Activated CD4-positive, CD25-positive, alpha-beta regulatory T cell treated with anti-CD3 and anti-CD28 coated beads, Interleukin-2, amount 50 U/mL, for 16 hours (primary cell): Measurements from ENCODE around the gene MLKL.

Experiments
- DNase-seq: peaks from one replicate; pipeline ENCODE4 v3.0.0-alpha.2; 2020; ENCODE audit warnings: low read depth, low spot score

The MLKL gene

DNA sequence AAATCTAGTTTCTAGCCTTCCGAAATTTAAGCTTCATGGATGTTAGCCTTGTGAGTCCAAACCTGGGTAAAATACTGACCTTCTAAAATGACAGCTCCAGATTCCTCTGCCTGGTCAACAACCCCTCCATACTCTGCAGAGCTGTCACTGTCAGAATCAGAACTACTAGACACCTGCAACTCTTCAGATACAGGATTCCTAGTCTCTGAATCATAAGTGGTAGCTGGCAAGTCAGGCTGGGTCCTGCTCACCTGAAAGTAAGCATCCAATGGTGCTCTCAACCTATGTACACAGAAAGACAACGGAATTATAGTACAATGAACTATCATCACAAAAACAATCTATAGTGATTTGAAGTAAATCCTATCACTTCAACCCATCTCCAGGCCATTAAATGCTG lies 48.8 kb downstream of the MLKL start:
- no peak for DNase-seq

DNA sequence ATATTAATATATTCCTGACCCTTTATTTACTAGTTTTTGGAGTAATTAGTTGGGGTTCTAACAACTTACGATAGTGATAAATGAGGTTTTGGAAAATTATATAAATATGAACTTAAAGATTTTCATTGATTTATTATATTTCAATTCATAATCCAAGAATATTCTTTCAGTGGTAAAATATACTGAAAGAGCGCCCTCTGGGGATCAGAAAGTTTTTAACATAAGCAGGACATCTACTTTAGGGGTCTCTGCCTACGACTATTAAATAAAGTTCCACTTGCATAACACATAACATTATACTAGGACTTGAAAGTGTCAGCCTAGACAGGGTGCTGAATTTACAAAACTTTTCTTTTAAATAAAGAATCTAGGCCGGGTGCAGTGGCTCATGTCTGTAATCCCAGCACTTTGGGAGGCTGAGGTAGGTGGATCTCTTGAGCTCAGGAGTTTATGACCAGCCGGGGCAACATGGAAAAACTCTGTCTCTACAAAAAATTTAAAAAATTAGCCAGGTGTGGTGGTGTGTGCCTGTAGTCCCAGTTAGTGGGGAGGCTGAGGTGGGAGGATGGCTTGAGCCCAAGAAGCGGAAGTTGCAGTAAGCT lies 49.6 kb downstream of the MLKL start:
- DNase-seq: no peak

DNA sequence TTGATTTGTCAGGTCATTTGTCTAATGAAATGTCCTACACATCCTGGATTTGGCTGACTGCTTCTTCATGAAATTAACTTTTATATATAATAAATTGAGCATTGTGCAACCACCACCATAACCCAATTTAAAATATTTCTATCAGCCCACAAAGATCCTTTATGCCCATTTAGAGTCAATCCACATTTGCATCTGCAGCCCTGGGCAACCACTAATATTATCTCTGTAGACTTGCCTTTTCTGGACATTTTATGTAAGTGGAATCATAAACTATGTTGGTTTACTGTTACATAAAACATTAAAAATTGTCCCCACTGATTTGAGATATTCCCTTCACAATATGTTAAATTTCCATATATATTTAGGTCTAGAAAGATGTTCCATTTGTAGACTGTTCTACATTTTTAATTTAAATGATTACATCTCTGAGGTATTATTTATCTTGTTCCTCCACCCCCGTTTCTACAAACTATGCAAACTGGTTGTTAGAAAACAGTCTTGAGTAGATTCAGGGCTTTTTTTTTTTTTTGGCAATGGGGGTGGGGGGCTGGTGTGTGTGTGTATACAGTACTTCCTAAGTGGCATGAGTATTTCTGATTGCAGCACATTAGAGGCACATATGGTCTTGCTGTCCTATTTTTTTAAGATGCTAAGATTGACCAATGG lies 50.7 kb downstream of the MLKL start:
- DNase-seq: no peak

DNA sequence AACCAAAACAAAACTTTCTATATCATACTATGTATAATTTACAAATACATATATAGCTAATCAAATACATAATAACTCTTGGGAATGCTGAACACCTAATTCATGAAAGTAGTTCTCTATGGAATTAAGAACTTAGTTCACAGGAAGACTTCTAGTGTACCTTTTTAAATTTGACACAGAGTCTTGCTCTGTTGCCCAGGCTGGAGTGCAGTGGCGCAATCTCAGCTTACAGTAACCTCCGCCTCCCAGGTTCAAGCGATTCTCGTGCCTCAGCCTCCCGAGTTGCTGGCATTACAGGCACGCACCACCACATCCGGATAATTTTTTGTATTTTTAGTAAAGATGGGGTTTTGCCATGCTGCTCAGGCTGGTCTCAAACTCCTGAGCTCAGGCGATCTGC lies 58.7 kb downstream of the MLKL start:
- no peak for DNase-seq

DNA sequence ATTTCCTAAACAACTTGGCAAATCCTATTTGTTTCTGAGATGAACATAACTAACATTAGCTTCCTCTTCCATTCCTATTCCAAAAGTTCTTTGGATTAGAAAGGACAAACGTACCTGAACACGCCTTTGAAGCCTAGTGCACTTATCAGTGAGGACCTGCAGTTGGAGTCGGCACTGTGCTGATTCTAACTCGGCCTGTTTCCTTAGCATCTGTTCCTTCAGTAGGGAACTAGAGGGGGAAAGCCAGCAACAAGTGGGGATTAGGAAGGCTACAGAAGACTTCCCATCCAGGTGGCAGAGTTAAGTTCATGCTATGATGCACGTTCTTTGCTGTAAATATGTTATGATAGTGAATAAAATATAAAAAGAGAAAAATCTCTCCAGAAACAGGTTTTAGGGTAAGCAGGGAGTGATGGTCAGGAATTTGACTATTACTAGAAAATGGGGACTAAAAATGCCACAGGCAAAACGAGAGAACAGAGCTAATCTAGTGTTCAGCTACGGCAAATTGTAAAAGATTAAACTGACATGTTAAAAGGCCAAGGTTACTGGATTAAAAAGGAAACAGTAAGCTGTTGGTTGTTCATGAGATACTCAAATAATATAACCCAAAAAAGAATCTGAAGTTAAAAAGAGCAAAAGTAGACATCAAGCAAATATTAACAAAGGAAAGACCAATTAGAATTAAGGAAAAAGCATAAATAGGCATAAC lies 62.8 kb downstream of the MLKL start:
- no peak for DNase-seq

DNA sequence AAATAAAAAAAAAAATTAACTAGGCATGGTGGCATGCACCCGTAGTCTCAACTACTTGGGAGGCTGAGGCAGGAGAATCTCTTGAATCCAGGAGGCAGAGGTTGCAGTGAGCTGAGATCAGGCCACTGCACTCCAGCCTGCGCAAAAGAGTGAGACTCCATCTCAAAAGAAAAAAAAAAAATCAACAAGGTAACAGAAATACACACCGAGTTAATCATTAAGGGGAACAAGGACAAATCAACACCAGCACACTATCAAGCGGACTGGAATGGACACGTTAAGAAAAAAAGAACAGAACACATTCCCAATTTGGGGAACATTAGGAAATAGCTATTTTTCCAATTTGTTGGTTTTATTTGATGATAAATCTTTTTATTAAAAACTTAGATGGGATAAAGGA lies 65.4 kb downstream of the MLKL start:
- DNase-seq: no peak

DNA sequence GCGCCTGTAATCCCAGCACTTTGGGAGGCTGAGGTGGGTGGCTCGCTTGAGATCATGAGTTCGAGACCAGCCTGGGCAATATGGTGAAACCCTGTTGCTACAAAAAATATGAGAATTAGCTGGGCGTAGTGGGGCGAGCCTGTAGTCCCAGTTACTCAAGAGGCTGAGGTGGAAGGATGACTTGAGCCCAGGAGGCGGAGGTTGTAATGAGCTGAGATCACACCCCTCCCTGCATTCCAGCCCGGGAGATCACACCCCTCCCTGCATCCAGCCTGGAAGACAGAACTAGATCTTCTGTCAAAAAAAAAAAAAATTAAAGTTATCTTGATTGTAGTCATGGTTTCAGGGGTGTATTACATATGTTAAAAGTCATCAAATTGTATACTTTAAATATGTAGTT lies 67.0 kb downstream of the MLKL start:
- no peak for DNase-seq

DNA sequence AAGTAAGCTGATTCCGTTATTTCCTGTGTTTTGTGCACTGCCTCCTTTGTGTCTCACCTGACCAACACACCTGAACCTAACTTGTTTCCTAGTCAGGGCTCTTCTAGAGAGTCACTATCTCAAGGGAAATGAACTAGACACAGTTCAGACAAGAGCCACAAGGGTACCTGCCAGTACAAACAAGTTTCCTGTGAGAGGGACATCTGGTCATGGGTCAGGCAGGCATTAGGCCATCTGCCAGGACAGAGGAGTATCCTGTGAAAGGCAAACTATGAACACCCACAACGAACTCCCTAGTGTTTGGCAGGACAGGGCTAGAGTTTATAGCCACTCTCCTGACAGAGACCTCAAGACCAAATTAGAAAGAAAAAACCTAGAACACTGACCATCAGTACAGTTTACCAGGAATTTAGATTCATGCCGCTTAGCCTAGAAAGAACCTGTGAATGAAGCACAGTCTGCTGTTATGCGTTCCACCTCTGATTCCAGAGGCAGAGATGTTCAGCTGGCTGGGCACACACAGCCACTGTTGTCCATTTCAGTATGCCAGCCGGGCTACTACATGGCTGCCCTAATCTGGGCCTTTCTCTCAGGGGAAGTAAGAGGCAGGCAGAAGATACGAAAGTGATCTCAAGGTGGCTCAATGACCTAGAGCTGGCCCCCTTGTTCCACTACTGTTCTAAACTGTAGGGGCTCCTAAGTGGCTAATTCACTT lies 73.0 kb downstream of the MLKL start:
- no peak for DNase-seq

DNA sequence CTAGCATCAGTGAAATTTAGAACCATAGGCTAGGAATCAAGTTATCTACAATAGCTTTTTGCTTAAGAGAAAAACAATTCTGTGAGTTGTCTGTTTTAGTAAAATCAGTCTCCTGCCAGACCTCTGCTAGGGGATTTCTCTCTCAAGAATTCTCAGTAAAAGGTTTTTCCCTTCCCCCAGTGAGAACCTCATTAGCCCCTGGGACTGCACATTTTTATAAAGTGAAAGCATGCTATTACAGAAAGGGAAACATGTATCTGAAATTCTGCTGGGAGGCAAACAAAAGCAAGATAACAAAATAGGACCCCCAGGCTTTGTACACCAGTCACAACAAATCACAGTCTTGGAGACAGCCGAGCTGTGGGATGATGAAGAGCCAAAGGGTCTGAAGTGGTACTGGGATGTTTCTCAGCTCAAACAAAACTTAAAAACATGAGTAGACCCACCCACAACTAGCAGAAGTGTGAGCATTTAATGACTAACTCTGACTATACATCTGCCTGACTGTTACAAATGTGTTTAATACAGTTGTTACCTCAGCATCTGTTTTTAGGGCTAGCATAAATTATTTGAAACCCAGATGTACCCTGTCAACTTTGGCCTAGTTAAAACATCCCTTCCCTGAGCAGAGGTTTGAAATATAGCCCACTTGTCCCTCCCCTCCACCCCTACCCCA lies 73.8 kb downstream of the MLKL start:
- no peak for DNase-seq

DNA sequence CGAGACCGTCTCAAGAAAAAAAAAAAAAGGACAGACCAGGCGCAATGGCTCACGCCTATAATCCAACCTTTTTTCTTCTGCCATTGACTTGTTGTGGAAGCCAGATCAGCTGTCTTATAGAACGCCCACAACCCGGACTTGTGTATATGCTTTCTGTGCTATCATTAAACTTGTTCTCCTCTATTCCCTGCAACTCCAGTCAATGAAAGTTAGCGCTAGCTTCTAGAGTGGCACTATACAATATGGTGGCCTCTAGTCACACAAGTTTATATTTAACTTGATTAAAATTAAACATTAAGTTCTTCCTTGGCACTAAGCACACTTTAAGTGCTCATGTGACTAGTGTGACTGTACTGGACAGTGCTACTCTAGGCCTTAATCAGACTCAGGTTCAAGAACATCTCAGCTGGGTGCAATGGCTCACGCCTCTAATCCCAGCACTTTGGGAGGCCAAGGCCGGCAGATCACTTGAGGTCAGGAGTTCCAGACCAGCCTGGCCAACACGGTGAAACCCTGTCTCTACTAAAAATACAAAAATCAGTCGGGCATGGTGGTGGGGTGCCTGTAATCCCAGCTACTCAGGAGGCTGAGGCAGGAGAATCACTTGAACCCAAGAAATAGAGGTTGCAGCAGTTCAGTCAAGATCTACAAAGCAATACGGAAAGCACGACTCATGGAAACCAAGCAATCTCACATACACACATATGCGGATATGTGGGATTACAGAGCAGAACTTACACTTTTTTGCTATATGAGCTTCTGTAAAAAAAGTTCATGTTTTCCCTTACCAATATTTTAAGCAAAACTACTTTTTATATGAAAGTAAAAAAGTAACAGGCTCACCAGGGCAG lies 74.9 kb downstream of the MLKL start:
- DNase-seq: no peak

DNA sequence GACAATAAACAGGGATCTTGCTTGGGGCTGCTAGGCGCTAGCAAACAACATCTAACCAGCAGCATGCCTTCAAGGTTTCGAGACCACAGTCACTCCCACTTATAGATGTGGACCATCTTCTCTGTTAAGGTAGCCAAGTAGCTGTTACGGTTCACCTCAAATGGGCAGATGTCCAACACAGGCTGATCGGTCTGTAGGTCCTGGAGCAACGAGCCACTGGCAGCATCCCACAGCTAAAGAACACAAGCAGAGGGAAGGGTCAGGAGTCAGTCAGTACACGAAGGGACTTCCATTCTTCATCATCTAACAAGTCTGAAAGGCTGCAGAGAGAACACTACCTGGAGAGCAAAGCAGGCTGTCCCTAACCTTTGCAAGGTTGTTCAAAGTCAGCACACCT lies 76.8 kb downstream of the MLKL start:
- no peak for DNase-seq

DNA sequence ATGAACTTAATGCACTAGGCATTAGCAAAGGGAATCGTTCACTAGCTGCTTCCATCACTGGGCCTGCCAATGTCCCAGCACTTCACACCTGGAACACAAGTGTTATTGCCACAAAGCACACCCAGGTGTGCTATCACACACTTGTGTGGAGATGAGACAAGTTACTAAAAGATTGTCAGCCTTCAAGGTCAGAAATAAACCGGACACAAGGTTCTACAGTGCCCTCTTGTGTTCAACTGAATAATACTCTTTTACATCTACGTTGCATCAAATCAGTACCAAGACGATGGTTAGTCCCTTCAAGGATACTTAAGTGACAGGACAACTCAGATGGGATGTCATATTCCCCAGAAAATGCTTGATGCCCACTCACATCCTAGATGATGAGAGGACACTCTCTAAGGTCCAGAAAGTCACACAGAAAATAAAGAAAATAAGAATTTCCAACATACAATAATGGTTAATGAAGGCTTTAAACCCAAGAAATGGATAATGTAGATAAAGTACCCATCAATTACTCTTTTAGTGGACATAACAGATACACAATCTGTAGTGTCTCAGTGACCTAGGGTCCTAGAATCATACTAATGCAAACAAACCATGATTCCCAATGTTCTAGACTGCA lies 77.3 kb downstream of the MLKL start:
- no peak for DNase-seq

DNA sequence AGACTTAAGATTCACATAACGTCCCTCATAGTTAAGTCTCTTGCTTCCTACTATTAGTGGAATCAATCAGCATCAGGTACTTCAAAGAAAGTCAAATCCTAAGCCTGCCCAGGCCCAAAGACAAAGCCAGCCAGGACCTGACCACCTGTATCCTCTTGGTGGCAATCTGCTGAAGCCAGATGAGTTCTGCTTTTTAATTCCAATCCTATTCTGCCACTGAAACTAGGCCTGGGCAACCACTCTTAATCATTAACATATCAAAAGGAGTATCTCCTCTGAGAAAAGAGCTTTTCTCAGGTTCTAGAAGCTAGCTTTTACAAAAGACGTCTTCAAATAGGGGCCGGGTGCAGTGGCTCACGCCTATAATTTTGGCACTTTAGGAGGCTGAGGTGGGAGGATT lies 78.7 kb downstream of the MLKL start:
- no peak for DNase-seq
